Measurements from ENCODE around the gene C2CD5.
"Not testable (repeated sequence)": the region's sequence is repeated elsewhere in the genome, so short reads cannot be mapped to it uniquely, and the experiment has no call there.

C2CD5 gene, protein sequence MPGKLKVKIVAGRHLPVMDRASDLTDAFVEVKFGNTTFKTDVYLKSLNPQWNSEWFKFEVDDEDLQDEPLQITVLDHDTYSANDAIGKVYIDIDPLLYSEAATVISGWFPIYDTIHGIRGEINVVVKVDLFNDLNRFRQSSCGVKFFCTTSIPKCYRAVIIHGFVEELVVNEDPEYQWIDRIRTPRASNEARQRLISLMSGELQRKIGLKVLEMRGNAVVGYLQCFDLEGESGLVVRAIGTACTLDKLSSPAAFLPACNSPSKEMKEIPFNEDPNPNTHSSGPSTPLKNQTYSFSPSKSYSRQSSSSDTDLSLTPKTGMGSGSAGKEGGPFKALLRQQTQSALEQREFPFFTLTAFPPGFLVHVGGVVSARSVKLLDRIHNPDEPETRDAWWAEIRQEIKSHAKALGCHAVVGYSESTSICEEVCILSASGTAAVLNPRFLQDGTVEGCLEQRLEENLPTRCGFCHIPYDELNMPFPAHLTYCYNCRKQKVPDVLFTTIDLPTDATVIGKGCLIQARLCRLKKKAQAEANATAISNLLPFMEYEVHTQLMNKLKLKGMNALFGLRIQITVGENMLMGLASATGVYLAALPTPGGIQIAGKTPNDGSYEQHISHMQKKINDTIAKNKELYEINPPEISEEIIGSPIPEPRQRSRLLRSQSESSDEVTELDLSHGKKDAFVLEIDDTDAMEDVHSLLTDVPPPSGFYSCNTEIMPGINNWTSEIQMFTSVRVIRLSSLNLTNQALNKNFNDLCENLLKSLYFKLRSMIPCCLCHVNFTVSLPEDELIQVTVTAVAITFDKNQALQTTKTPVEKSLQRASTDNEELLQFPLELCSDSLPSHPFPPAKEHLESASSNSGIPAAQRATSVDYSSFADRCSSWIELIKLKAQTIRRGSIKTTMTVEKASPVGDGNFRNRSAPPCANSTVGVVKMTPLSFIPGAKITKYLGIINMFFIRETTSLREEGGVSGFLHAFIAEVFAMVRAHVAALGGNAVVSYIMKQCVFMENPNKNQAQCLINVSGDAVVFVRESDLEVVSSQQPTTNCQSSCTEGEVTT

DNA sequence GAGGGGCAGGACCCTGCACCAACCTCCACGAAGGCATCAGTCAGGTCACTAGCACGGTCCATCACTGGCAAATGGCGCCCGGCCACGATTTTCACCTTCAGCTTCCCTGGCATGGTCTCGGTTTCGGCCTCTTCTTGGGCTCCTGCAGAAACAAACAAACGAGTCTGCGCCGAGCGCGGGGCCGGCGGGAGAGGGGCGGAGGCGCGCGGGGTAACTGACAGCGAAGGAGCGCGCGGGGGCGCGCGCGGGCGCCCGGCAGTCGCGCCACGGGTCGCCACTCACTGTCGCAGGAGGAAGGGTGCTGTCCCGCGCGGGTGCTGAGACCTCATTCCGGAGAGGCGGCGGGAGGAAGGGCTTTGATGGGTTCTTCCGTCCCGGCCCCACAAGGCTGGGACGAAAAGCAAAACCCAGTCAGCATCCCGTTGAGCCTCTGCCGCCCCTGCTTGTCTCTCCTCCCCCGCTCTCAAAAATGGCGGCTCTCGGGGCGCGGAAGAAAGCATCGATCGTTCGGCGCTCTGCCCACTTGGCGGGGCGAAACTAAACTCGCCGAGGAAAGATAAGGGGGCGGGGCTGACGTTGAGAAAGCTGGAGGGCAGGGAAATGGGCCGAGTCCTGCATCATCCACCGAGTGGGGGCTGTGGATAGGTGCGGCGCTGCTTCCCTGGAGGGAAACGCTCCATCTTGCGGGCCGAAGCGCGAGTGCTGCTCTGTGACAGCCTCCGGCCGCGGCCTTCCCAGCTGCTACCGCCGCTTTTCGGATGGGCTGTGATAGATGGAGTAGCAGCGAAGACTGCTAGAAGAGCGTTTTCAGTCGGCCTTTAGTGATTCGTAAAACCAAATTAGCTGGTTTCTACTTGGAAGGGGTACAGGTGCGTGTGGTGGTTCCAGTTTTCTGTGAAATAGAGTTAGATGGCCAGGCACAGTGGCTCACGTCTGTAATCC, at the start of gene C2CD5:
C2CD5 (minus strand) TSS at position 505 of the 942 bp plus-strand sequence; CDS start at position 113, 392 bp downstream.
- peak; percentile 97 for DNase-seq (ENCODE audit: low spot score)

DNA sequence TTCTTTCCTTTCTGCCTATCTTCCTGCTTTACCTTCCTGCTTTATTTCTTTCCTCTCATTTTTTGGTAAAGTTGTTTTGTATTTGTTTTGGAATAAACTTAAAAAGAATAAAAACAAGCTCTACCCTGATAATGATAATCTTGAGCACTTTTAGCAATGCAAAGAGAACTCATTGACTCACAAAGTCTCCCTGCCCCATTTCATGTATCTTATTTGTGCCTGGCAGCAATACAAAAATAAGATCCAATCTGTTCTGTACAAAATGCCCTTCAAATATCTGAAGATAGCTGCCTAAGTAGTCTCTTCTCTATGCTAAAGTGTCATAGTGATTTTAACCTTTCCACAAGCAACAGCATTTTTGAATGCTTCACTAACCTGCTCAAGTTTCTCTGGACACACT, 49.5 kb upstream of the C2CD5 start:
- no peak for DNase-seq (ENCODE audit: low spot score)

DNA sequence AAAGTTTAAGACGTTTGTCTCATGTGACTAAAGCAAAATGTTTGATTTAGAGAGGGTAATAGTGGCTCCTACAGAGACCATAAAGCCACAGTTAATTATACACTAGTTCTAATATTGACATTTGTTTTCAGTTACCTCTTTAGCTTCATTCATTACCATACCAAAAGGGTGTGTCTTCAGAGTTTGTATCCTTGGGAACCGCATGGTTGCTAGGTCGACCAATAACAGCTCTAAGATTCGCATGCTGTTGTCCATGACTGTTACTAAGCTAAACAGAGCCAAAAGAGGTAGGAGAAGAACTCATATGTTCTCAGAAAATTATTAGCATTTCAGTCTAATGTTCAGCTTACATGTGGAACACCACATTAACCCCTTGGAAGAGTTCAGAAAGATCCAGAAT, 44.5 kb upstream of the C2CD5 start:
- DNase-seq (ENCODE audit: low spot score) = no peak

DNA sequence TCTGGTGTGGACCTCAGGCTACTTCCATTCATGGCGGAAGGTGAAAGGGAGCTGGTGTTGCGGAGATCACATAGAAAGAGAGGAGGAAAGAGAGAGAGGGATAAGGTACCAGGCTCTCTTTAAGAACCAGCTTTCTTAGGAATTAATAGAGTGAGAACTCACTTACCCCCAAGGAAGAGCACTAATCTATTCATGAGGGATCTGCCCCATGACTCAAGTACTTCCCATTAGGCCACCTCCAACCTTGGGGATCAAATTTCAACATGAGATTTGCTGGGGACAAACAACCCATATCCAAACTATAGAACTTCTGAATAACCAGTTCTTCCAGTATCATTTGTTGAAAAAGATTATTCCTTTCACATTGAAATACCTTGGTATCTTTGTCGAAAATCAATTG, 34.0 kb upstream of the C2CD5 start:
- no peak for DNase-seq (ENCODE audit: low spot score)

DNA sequence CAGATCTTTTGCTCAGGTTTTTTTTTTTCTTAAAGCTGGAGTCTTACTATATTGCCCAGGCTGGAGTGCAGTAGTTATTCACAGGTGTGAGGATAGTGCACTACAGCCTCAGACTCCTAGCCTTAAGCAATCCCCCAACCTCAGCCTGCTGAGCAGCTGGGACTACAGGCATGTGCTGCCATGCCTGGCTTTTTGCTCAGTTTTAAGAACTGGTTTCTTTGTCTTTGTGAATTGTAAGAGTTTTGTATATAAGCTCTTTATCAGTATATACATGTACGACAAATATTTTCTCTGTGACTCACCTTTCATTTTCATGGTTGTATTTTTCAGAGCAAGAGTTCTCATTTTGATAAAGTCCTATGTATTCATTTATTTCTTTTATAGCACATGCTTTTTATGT, 33.3 kb upstream of the C2CD5 start:
- no peak for DNase-seq (ENCODE audit: low spot score)

DNA sequence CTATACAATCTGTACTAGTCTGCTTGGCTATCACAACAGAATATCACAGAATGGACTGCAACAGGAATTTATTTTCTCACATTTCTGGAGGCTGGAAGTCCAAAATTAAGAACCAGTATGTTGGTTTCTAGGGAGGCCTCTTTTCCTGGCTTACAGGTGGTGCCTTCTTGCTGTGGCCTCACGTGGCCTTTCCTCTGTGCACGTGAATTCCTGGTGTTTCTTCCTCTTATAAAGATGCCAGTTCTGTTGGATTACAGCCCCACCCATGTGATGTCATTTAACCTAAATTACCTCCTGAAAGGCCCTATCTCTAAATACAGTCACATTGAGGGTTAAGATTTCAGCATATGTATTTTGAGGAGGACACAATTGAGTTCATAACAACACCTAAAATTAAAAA, 32.1 kb upstream of the C2CD5 start:
- no peak for DNase-seq (ENCODE audit: low spot score)

DNA sequence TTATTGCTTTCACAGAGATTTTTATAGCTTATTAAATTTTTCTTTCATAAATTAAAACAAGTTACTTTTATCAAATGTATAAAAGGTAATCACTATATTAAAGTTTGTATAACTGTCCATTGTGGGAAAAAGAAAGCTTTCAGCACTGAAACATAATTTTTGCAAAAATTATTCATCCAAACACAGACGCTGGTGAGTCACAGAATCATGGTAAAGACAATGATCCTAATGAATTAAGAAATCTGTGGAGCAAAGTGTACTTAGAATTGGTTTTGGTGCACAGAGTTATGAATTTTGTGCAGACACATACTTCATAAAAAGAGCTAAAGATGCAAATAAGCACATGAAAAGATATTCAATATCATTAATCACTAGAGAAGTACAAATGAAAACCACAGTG, 31.7 kb upstream of the C2CD5 start:
- DNase-seq (ENCODE audit: low spot score) = no peak

DNA sequence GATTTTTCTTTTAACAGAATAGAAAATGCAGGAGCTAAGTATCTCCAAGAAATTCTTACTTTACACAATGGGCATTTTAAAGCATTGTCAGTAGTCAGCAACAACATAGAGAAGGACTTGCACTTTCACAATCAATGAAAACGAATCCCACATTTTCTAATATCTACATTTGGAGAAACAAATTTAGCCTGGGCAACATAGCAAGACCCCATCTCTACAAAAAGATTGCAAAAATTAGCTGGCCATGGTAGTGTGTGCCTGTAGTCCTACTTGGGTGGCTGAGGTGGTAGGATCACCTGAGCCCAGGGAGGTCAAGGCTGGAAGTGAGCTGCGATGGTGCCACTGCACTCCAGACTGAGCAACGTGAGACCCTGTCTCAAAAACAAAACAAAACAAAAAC, 30.6 kb upstream of the C2CD5 start:
- no peak for DNase-seq (ENCODE audit: low spot score)

DNA sequence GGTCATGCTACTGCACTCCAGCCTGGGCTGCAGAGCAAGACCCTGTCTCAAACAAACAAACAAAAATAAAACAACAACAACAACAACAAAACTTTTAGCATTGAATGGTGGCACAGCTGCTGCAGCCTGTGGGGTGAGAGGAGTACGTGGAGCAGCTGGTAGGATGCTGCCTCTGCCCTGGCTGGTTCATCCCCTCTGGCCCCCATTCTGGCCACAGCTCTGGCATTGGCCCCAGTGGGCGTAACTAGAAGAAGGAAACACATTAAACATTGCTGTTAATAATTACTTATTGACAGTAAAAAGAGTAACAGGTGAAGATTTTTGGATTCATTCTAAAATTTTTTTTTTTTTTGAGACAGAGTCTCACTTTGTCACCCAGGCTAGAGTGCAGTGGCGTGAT, 28.8 kb upstream of the C2CD5 start:
- DNase-seq (ENCODE audit: low spot score) = no peak

DNA sequence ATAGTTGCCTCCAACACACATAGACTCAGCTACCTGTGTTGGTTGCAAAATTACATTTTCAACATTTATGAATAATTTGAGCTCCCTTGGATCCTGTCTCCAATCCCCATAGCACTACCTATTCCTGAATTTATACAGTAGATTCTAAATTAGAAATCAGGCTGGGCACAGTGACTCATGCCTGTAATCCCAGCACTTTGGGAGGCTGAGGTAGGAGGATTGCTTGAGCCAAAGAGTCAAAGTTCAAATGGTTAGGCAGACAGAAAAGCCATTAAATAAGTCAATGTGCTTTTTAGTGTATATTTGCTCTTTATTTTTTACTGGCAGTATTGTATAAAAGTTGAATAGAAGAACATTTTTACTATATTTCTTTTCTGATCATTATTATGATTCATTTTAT, 24.9 kb upstream of the C2CD5 start:
- no peak for DNase-seq (ENCODE audit: low spot score)

DNA sequence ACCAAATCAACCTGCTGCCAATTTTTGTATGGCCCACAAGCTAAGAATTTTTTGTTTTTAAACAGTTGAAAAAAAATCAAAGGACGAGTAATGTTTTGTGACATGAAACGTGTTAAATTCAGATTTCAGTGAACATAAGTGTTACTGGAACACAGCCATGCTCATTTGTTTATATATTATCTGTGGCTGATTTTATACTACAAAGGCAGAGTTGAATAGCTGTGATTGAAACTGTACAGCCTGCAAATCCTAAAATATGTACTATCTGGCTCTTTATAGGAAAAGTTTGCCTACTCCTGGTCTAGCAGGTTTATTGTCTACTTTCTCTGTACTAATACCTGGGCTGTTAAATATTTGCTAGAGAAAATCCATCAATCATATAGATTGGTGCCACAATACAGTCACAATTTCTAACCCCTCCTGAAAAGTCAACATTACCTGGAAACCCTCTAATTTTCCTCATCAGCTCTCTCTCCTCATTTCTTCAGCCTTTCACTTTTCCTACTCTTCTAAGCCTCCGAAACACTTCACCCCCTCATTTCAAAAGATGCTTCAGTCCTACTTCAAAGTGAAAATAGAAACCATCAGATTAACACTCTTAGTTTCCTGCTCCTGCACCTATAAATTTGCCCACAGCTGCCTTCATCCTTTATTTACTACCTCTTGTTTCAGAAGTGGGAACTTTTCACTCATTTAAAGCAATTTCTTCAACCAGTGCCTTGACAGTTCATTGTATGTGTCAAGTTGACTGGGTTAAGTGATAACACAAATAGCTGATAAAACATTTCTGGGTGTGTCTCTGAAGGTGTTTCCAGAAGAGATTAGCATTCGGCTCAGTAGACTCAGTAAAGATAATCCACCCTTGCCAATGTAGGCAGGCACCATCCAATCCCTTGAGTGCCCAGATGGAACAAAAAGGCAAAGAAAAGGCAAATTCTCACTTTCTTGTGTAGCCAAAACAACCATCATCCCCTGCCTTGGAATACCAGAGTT, 18.0 kb upstream of the C2CD5 start:
- DNase-seq (ENCODE audit: low spot score) = no peak

DNA sequence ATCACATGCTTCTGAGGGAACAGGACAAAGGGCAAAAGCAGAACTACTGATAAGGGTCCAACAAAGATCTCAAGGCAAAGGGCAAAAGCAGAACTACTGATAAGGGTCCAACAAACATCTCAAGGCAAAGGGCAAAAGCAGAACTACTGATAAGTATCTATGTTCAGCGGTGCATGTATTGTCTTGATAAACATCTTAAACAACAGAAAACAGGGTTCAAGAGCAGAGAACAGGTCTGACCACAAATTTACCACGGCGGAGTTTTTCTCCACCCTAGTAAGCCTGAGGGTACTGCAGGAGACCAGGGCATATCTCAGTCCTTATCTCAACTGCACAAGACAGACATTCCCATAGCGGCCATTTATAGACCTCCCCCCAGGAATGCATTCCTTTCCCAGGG, 10.4 kb upstream of the C2CD5 start:
- not testable (repeated sequence) for DNase-seq (ENCODE audit: low spot score)

DNA sequence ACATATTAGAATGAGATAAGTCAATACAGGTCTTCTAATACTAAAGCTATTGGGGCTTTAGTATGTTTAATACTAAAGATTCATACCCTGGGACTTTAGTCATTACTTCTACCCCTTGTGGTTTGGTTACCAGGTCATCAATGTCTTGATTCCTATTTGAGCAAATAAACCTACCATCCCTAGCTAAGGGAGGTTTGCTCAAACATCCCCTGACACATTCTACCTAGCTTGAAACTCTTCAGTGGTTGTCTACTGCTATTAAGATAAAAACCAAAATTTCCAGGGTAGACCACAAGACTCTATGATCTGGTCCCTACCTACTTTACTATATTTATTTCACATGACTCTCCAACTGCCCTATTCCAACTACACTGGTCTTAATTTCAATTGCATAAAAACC, 7.3 kb upstream of the C2CD5 start:
- no peak for DNase-seq (ENCODE audit: low spot score)

DNA sequence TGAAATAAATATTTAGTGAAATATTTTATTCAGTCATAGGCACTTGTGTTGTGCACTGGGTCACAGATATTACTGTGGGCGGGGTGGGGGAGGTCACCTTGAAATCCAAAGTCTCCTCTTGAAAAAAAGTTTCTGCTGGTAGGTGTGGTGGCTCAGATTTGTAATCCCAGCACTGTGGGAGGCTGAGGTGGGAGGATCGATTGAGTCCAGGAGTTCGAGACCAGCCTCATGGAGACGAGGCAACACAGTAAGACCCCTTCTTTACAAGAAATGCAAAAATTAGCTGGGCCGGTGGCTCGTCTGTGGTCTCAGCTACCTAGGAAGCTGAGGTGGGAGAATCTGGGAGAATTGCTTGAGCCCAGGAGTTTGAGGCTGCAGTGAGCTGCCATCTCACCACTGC, 913 bp upstream of the C2CD5 start:
- DNase-seq (ENCODE audit: low spot score) = no peak

DNA sequence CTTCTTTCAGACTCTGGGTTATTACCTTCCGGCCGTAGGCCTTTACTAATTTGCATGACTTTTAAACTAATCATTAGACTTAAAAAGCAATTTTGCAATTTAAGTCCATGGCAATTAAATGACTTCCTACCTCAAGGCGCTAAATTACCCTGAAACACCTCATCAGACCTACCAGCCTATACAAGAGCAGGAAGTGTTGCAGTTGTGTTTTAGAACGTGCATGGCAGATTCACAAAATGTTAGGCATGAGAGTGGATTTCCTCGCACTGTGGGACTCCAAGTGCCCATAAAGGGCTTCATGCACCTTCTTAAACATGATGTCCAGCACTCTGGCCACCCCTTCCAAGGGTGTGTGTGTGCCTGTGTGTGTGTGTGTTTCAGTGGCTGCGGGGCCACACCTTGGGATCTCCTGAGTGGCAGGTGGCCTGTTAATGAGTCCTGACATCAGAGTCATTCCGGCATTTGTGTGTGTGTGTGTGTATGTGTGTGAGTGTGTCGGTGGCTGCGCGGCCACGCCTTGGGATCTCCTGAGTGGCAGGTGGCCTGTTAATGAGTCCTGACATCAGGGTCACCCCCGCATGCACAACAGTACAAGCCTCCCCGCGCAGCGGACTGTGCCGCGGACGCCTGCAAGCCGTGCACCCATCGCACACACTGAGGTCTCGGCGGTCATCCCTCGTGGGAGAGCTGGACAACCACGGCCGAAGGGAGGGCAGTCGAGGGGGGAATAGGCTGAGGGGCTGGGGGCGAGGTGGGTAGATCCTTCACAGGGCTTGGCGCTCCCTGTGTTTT, 900 bp downstream of the C2CD5 start:
- DNase-seq (ENCODE audit: low spot score) = peak; percentile 53

DNA sequence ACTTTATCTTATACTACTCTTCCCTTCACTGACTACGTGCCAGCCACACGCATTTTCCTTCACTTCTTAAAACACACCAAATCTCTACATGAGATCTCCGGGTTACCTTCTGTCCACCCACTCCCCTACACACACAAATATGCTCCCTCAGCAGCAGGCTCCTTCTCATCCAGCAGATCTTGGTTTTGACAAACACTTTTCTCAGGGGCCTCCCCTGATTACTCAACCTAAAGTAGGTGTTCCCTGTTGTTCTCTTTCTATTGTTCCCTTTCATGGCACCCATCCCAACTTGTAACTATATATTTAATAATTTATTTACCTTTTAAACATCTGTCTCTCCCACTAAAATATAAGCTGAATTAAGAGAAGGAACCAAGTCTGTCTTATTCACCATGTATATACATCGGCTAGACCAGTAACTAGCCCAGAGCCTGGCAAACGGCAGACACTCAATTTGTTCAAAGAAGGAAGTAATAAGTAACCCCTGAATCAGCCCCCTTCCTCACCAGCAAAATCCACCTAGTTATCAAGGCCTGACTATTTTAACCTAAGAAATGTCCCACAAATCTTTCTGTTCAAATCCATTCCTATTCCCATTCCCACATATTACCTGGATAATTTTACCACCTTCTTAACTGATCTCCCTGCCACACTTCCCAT, 2.7 kb downstream of the C2CD5 start:
- DNase-seq (ENCODE audit: low spot score) = no peak

DNA sequence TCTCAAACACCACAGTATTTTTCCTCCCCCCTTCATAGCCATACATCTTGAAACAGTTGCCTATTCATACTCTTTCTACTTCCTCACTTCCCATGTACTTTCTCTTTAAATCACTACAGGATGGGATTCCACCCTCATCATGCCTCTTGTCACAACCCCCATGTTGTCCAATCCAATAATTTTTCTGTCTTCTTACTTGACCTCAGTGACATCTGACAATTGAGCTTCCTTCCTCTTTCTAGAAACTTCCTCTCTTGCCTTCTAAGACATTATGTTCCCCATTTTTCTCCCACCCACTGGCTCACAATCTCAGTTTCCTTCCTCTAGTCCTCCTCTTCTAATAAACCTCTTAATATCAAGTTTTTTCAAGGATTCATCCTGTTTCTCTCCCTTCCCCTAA, 5.3 kb downstream of the C2CD5 start:
- DNase-seq (ENCODE audit: low spot score) = no peak

DNA sequence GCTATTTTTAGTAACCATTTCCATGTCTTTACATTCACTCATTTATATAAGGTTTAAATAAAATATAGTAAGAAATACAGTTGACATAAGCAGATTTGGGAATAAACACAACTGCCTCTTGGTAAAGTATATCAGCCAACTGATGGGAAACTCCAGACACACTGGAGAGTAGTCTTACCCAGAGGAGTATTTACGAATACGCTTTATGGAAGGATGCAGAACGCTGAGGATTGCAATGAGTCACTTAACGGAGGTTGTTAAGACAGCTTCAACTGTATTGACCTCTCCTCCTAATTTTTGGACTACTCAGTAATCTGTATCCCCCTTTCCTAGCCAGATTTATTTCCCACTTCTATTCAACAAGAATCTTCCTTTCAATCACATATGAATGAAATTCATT, 6.0 kb downstream of the C2CD5 start:
- no peak for DNase-seq (ENCODE audit: low spot score)

DNA sequence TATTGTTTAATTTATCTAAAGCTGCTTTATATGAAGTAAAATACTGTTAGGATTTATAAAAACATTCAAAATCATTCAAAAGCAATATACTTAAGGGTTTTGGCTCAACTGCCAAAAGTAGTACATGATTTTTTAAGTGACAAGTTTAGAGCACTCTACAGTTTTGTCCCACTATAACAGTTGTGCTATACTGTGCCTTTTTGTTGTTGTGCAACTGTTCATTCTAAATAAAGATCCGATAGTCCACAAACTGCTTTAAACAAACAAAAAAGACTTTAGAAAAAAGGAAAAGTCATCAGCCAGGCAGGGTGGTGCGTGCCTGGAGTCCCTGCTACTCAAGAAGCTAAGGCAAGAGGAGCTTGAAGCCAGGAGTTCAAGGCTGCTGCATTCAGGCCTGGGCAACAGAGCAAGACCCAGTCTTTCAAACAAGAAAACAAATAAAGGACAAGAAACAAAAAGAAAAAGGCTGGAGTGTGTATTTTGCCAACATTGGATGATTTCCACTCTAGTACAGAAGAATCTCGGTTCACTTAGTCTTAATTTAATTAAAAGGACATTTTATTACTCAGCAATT, 7.3 kb downstream of the C2CD5 start:
- DNase-seq (ENCODE audit: low spot score) = no peak

Measured in CD4-positive, alpha-beta T cell treated with Interleukin-2 at 100 ng/mL for 4 hours (primary cell).